OCI-LY3 (cell line): ENCODE data around the gene DDX10.

Source experiments
- H2AFZ ChIP-seq: fragments of 200-600, 300-600 bp; shearing (Covaris generic); 2 replicates; pipeline ENCODE4 v1.6.0; 2014; ENCODE audit warnings: antibody characterized with exemption, low read depth, low read length
- H3K27ac ChIP-seq: fragments of 200-600, 300-600 bp; sonication (generic); 2 replicates; pipeline ENCODE4 v1.5.1; 2014; ENCODE audit warnings: mild to moderate bottlenecking, low read length, moderate library complexity, mixed read lengths
- H3K27me3 ChIP-seq: fragments of 200-600, 300-600 bp; sonication (generic); 2 replicates; pipeline ENCODE4 v1.6.1; 2014; ENCODE audit warnings: low read depth, low read length, mixed read lengths
- H3K36me3 ChIP-seq: fragments of 200-600, 300-600 bp; sonication (generic); replicated peaks from 2 replicates; pipeline ENCODE3; 2014; ENCODE audit warnings: low read depth, low read length, mixed read lengths
- H3K4me1 ChIP-seq: fragments of 300-600, 200-600 bp; sonication (generic); 2 replicates; pipeline ENCODE4 v1.6.1; 2014; ENCODE audit warnings: low read length, mixed read lengths
- H3K4me2 ChIP-seq: fragments of 200-600, 300-600 bp; sonication (generic); 2 replicates; pipeline ENCODE4 v1.6.1; 2014; ENCODE audit warnings: low read length, mixed read lengths
- H3K4me3 ChIP-seq: fragments of 300-600, 200-600 bp; sonication (generic); 2 replicates; pipeline ENCODE4 v1.5.1; 2014; ENCODE audit warnings: antibody characterized with exemption, mild to moderate bottlenecking, low read length, moderate library complexity
- H3K79me2 ChIP-seq: fragments of 300-600, 200-600 bp; shearing (Covaris generic); 2 replicates; pipeline ENCODE4 v1.6.1; 2014; ENCODE audit warnings: mild to moderate bottlenecking, low read length, mixed read lengths
- H3K9ac ChIP-seq: fragments of 300-600, 200-600 bp; shearing (Covaris generic); 2 replicates; pipeline ENCODE4 v1.6.0; 2014; ENCODE audit warnings: mild to moderate bottlenecking, low read length, moderate library complexity
- H3K9me3 ChIP-seq: fragments of 200-600, 300-600 bp; shearing (Covaris generic); 2 replicates; pipeline ENCODE4 v1.6.1; 2014; ENCODE audit warnings: low read length, mixed read lengths; ENCODE audit not compliant: insufficient read depth
- H4K20me1 ChIP-seq: fragments of 200-600, 300-600 bp; sonication (generic); 2 replicates; pipeline ENCODE4 v1.6.1; 2016; ENCODE audit warnings: low read length, mixed read lengths; ENCODE audit not compliant: insufficient read depth
- CTCF ChIP-seq: fragments of 200-600, 300-600 bp; sonication (generic); IDR thresholded peaks from 2 replicates; pipeline ENCODE4 v1.5.1; 2014; ENCODE audit warnings: antibody characterized with exemption, low read length, low read depth
- EZH2phosphoT487 ChIP-seq: fragments of 200-600 bp; shearing (Covaris generic); IDR thresholded peaks from 2 replicates; pipeline ENCODE4 v1.6.1; 2018; ENCODE audit warnings: antibody characterized with exemption, mixed run types, low read depth

DDX10 gene

GRCh38 chr11:108825381-108825780, 160.5 kb downstream of the DDX10 start:
- Histone ChIP-seq H3K79me2 (no peaks in the 10 kb centered on the region), H3K27ac (no peak overlapping the region), H3K4me2 (no peak overlapping the region), H2AFZ (no peak overlapping the region), H4K20me1 (no peaks in the 10 kb centered on the region), H3K4me1 (peaks cover 12% of the 10 kb centered on the region), H3K9ac (no peak overlapping the region), H3K36me3 (no peaks in the 10 kb centered on the region), H3K27me3 (no peaks in the 10 kb centered on the region), H3K4me3 (no peak overlapping the region), H3K9me3 (no peaks in the 10 kb centered on the region)
- TF ChIP-seq EZH2phosphoT487 (no peak), CTCF (no peak)

- Histone ChIP-seq H3K4me1 (peaks cover 14% of the 10 kb centered on the region), H2AFZ (no peak overlapping the region), H3K9me3 (no peaks in the 10 kb centered on the region), H3K9ac (no peak overlapping the region), H3K4me3 (no peak overlapping the region), H3K4me2 (no peak overlapping the region), H3K36me3 (no peaks in the 10 kb centered on the region), H3K79me2 (no peaks in the 10 kb centered on the region), H3K27me3 (no peaks in the 10 kb centered on the region), H3K27ac (no peak overlapping the region), H4K20me1 (no peaks in the 10 kb centered on the region)
- TF ChIP-seq CTCF (no peak), EZH2phosphoT487 (no peak)
These were observed 161.3 kb downstream of the DDX10 start for GRCh38 chr11:108826136-108826535.

- Histone ChIP-seq H3K9me3 (no peaks in the 10 kb centered on the region), H2AFZ (no peak overlapping the region), H3K79me2 (no peaks in the 10 kb centered on the region; the same call in 1 of the 2 replicates), H3K4me1 (peaks cover 19% of the 10 kb centered on the region), H3K4me2 (no peak overlapping the region), H3K4me3 (no peak overlapping the region), H3K36me3 (no peaks in the 10 kb centered on the region), H3K27ac (no peak overlapping the region), H4K20me1 (no peaks in the 10 kb centered on the region), H3K27me3 (no peaks in the 10 kb centered on the region), H3K9ac (no peak overlapping the region)
- TF ChIP-seq EZH2phosphoT487: no peak
- no peak for TF ChIP-seq CTCF
These were observed 170.8 kb downstream of the DDX10 start for GRCh38 chr11:108835624-108836023.

GRCh38 chr11:108836541-108836940, 171.7 kb downstream of the DDX10 start:
- H3K36me3 ChIP-seq: no peaks in the 10 kb centered on the region
- TF ChIP-seq CTCF (no peak), EZH2phosphoT487 (no peak)
- no peaks in the 10 kb centered on the region; the same call in 1 of the 2 replicates for H3K79me2 ChIP-seq
- H3K9me3 ChIP-seq: no peaks in the 10 kb centered on the region
- H3K27me3 ChIP-seq: no peaks in the 10 kb centered on the region
- no peak overlapping the region for H3K9ac ChIP-seq
- peaks cover 19% of the 10 kb centered on the region for H3K4me1 ChIP-seq
- no peak overlapping the region for H3K27ac ChIP-seq
- H3K4me3 ChIP-seq: no peak overlapping the region
- H2AFZ ChIP-seq: no peak overlapping the region
- no peak overlapping the region for H3K4me2 ChIP-seq
- H4K20me1 ChIP-seq: no peaks in the 10 kb centered on the region
